CD4-positive, alpha-beta T cell treated with Interleukin-6 at 100 ng/mL for 8 hours (primary cell): Measurements from ENCODE around the gene CDH4.

Source experiments
- DNase-seq: peaks from one replicate; pipeline ENCODE4 v3.0.0-alpha.2; 2020; ENCODE audit warnings: mixed read lengths, low spot score

CDH4 gene

DNA sequence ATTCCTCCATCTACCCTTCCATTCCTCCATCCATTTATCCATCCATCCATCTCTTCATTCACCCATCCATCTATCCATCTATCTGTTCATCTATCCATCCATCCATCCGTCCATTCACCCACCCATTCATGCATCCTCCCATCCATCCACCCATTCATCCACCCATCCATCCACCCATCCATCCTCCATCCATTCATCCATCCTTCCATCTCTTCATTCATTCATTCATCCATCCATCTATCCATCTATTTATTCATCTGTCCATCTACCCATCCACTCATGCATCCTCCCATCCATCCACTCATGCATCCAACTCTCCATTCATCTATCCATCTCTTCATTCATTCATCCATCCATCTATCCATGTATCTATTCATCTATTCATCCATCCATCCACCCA lies 380.9 kb downstream of the CDH4 start:
- DNase-seq = no peak

DNA sequence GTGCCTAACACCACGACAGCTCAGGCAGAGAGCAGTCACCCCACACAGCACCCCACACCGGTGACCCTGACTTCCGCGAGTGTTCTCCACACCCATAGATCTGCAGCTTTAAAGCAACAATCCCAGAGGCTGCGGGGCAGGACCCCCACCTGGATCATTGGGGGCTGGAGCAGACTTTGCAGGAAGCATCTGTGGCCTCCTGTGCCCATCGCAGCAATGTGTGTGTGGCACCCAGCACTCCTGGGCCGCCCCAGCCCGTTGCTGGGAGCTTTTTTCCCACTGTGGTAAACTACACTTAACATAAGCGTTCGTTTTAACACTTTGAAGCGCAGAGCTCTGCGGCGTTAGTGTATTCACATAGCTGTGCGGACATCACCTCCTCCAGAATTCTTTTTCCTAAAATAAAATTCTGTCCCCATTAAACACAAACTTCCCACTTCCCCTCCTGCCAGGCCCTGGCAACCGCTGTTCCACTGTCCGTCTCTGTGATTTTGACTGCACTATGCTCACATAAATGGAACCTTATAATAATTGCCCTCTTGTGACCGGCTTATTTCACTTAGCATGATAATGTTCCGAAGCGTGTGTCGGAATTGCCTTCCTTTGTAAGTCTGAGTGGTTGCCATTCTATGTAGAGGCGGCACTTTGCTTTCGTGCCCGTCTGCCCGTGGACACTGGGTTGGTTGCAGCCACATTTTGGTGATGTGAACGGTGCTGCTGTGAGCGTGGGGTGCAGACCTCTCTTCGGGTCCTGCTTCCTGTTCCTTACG lies 382.5 kb downstream of the CDH4 start:
- no peak for DNase-seq

DNA sequence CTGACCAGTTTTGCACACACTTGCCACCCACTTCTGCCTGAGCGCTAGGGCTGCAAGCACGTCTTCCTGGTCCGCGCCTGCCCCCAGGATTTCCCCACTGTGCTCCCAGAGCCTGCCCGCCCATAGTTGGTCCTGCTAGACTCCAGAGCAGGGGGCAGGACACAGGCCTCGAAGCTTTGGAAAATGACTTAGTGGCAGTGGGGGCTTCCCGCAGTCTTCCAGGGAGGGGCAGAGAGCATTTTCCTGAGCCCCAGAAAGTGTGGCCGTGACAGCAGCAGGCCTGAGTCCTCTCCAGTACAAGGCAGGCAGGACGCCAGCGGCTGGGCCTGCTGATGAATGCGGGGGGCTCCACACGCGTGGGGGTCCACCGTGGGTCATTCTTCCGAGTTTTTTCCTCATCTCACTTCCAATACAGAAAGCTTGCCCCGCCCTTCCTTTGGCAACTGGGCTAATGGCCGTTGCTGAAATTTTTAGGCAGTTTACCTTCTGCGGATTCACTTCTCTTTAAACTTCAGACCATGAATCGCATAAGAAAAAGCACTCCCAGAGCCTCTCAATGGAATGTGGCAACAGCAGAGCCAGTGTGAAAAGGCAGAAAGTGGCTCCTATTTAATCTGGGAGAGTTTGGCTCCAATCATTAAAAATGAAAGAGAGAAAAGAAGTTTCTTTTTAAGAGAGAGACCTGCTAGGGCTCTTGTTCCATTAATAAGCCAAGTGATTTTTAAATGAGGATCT lies 383.8 kb downstream of the CDH4 start:
- DNase-seq = no peak

DNA sequence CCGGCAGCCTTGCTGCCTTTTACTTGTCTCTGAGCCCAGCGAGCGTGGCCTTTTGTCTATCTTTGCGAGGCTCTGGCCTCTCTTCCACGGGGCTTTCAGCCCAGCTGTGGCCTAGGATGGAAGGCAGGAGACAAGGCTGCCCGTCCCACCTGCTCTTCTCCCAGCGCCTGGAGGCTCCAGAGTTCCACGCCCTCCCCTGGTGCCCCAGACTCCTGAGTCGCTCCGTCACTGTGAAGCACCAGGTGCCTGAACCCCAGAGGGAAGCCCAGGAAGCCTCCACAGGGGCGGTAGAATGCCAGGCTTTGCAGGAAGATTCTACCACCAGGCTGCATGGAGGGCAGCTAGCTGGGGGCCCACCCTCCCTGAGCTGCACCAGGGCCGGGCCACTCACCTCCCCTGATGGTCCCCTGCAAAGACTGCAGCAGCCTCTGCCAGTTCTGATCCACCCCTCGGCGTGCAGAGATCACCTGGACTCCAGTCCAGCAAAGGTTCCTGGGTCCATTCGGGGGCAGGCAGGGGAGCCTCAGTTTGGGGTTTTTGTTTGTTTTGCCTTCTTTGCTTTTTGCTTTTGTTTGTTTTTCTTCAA lies 384.6 kb downstream of the CDH4 start:
- no peak for DNase-seq

GRCh38 chr20:61638802-61639585 lies 386.9 kb downstream of the CDH4 start:
- no peak for DNase-seq

DNA sequence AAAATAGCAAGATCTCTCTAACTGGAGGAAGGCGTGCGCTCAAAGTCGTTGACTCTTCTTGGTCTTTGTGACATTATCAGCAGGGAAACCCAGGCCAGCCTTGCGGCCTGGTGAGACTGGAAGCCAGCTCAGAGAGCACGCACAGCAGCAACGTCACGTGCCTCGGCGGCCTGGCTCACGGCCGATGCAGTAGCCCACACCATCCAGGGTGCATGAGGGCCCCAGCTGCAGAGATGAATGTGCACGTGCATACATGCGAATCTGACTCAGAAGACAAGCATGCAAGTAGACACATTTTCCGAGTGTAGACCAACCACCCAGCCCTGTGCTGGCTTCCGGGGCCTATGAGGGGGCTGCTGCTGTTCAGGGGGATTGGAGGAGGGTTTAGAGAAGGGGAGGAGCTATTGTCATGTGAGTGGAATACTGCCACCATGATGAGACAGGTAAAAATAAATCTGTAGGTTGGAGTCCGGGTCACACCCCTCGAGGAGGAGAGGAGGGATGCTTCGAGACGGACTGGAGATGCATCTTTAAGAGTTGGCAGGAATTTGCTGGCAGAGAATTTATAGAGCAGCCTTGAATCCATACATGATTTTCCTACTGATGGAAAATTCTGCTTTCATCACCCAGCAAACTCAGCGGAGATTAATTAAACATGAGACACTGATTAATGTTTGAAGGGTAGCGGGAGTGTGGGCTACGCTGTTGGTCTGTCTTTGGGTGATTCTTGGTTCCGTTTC lies 388.2 kb downstream of the CDH4 start:
- no peak for DNase-seq

GRCh38 chr20:61640871-61641245 lies 388.8 kb downstream of the CDH4 start:
- DNase-seq = no peak

DNA sequence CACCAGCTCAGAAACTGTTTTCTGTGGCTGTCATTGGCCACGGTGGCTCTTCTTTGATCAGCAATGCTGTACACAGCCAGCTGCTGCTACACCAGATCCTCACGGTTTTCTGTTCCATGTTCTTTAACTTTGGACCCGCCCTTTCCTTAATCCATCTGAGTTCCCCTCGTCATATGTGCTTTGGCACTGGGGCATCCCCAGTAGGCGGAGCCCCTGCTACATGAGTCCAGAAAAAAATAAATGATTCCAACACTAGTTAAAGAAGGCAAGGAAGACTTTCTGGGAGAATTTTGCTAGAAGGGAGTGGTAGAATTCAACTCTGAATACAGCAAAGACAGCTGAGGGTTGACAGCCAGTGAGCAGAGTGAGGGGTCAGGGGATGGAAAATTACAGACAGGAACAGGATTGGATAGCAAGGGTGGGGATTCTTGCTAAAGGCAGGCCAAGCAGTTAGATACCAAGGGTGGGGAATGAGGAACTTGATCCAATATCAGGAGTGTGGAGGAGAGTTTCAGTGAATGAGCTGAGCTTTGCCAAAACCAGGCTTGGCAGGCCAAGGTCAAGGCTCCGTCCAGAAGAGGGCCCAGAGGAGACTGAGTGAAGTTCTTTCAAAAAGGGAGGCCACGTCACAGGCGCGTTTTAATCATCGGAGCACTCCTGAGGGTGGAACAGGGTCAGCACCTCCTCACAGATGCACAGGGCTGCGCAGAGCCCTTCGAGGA lies 391.8 kb downstream of the CDH4 start:
- DNase-seq = no peak

GRCh38 chr20:61644378-61645076 lies 392.5 kb downstream of the CDH4 start:
- DNase-seq = no peak

DNA sequence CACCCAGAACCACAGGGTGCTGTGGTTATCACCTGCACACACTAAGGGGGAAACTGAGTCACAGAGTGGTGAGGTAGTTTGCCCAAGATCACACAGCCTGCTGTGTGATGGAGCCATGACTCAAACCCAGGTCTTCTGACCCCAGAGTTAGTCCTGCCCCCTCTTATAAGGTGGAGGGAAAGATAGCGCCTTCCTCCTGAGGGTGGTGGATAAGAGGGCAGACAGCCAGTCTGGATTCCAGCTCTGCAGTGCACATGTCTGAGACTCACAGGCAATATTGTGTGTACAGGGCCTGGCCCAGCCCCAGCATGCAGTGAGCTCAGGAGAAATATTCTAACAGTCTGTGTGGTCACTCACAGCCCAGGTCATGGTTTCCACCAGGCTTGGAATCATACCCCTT lies 393.7 kb downstream of the CDH4 start:
- DNase-seq = no peak

DNA sequence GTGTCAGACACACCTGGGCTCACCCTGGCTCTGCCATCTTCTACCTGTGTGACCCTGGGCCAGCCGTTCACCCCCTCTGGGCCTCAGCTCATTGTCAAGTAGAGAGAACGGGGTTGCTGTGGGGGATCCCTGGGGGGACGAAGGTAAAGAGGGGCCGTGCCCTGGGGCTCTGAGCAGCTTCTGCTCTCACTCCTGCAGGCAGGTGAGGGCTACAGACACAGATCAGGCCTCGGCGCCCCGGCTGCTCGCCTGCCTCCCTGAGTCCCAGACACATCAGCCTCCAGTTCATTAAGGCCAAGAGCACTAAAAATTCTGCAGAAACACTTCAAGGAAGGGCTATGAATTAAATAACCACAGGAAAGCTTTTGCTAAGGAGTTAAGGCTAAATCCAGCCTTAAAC lies 394.4 kb downstream of the CDH4 start:
- DNase-seq = no peak

- DNase-seq = no peak
Measured at GRCh38 chr20:61646986-61647385, 394.9 kb downstream of the CDH4 start.

GRCh38 chr20:61647702-61648101 lies 395.6 kb downstream of the CDH4 start:
- DNase-seq = no peak

GRCh38 chr20:61649105-61649859 lies 397.2 kb downstream of the CDH4 start:
- no peak for DNase-seq

DNA sequence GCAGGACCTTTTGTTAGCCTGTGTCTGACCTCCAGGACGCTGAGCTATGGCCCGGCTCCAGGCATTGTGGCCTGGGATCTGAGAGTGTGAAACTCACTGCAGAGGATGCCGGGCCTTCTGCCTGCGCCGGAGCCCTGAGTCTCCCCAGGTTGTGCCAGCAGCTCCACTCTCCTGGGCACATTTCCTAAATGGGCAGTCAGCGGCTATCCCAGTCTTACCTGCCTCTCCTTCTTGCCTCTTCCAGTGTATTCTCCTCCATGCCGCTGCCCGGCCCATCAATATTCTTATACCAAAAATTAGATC lies 397.8 kb downstream of the CDH4 start:
- no peak for DNase-seq

GRCh38 chr20:61650912-61651733 lies 399.1 kb downstream of the CDH4 start:
- no peak for DNase-seq

DNA sequence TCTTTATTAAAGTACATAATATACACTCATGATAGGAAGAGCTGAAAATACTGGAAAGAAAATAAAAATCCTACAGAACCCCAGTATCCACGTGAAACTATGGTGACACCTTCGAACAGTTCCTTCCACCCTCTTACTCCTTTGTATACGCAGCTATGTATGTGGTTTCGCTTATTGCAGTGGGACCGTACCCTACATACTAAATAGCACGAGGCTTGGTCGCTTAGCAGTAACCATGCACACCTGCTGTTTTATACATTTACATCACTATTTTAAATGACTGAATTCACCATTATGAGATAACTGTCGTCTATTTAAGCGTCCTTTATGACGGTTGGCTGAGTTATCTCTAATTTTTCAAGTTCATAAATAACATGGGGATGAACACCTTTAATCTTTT lies 400.1 kb downstream of the CDH4 start:
- DNase-seq = no peak

DNA sequence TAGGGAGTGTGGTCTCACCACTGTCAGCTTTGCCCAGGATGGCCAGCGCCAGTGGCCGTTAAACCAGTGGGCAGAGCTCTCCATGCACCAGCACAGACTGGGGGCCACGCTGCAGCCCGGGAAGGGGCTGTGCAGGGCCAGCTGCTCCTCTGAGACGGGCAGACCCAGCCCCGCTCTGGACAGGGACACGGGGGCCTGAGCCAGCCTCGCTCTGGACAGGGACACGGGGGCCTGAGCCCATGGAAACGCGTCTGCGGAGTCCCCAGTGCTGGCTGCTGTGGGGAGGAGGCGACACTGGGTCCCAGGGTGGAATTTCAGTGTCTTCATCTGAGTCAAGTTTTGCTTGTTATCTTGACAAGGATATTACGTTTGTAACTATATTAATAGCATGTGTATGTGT lies 402.7 kb downstream of the CDH4 start:
- DNase-seq = no peak

- no peak for DNase-seq
Measured at GRCh38 chr20:61655591-61655990, 403.5 kb downstream of the CDH4 start.
